Natural killer cell (primary cell): ENCODE measurements around the gene HP. TPM values are rescaled to one million over a fixed set of nuclear protein-coding genes. Genes with fewer than 3 reads are reported as not detected.
"Not testable (repeated sequence)": the region's sequence is repeated elsewhere in the genome, so short reads cannot be mapped to it uniquely, and the experiment has no call there.

Experiments used
- ATAC-seq, 3 donors: fragments of 150-1000 bp in 2 of 3; fragments of 200-7000 bp in 1 of 3; cut with Tn5 transposase; 1 replicate in 1 of 3; 2 replicates in 2 of 3; pipeline ENCODE4 v1.10.0; 2021; ENCODE audit warnings: mild to moderate bottlenecking in 2 of 3, moderate library complexity in 2 of 3
- DNase-seq, 2 donors: peaks; one replicate each; pipeline versions ENCODE4 v3.0.0 to v3.0.0-alpha.2; 2013 to 2021; ENCODE audit warnings: mixed read lengths in 1 of 2
- H3K27ac ChIP-seq: one replicate; pipeline ENCODE4 v1.5.1; 2013; ENCODE audit warnings: mild to moderate bottlenecking, low read length
- H3K27me3 ChIP-seq: one replicate; pipeline ENCODE4 v1.6.1; 2013; ENCODE audit warnings: low read length; ENCODE audit not compliant: control insufficient read depth, insufficient read depth
- H3K36me3 ChIP-seq: one replicate; pipeline ENCODE4 v1.6.1; 2013; ENCODE audit warnings: low read length; ENCODE audit not compliant: control insufficient read depth, insufficient read depth
- H3K4me1 ChIP-seq: one replicate; pipeline ENCODE4 v1.6.1; 2013; ENCODE audit warnings: low read length; ENCODE audit not compliant: control insufficient read depth, insufficient read depth
- H3K4me3 ChIP-seq: one replicate; pipeline ENCODE4 v1.5.1; 2013; ENCODE audit warnings: low read length
- H3K9me3 ChIP-seq: one replicate; pipeline ENCODE4 v1.6.1; 2013; ENCODE audit warnings: low read length; ENCODE audit not compliant: control insufficient read depth, insufficient read depth
- H3K27ac Mint-ChIP-seq, 2 donors: one replicate each; pipeline ENCODE4 v1.8.0; 2022; ENCODE audit warnings: mild to moderate bottlenecking in 2 of 2, mixed read lengths in 2 of 2, moderate library complexity in 1 of 2
- H3K27me3 Mint-ChIP-seq, 2 donors: one replicate each; pipeline ENCODE4 v1.8.0; 2022; ENCODE audit warnings: low read depth in 2 of 2, mixed read lengths in 2 of 2
- H3K36me3 Mint-ChIP-seq: one replicate; pipeline ENCODE4 v1.8.0; 2022; ENCODE audit warnings: mixed read lengths
- H3K4me1 Mint-ChIP-seq, 2 donors: one replicate each; pipeline ENCODE4 v1.8.0; 2022; ENCODE audit warnings: mixed read lengths in 2 of 2
- H3K4me3 Mint-ChIP-seq: one replicate; pipeline ENCODE4 v1.8.0; 2022; ENCODE audit warnings: mild to moderate bottlenecking, moderate library complexity, mixed read lengths
- H3K9me3 Mint-ChIP-seq, 2 donors: one replicate each; pipeline ENCODE4 v1.8.0; 2022; ENCODE audit warnings: mixed read lengths in 2 of 2
- WGBS: methylation state at CpG from one replicate; pipeline ENCODE4 v1.1.7; 2013; ENCODE audit warnings: missing lambda C conversion rate; ENCODE audit not compliant: insufficient coverage; 5-methylcytosine and 5-hydroxymethylcytosine counted together
- intact Hi-C: fragments of 100-400 bp; cut with micrococcal nuclease; formaldehyde crosslinking; loops from one replicate; pipeline ENCODE4 v1.14.2; 2022
- total RNA-seq, 4 donors: library from RNA; stranded (reverse); fragments of 120-200 nt in 1 of 4; gene quantifications; one replicate each; pipeline versions ENCODE4 v1.2.3 to v1.2.4, GENCODE V29; 2013 to 2022
- TF ChIP-seq, protein P1 (sequence below): fragments of 200-600 bp; IDR thresholded peaks from one replicate; pipeline ENCODE4 v1.8.0; 2022; ENCODE audit warnings: antibody characterized with exemption

Gene HP
- total RNA-seq, 3 donors from 2014 or later (not counting 1 experiment from before 2014, with no cell fraction given): 0.32 to 2.1 TPM; not detected in 1

DNA sequence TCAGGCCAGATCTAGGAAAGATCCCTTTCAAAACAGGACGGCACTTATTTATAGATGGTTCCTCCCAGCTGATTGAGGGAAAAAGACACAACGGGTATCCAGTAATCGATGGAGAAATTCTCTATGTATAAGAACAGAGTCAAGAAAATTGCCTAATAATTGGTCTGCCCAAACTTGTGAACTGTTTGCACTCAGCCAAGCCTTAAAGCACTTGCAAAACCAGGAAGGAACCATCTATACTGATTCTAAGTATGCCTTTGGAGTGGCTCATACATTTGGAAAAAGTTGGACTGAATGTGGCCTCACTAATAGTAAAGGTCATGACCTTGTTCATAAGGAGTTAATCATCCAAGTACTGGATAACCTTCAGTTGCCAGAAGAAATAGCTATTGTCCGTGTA lies 14.6 kb downstream of the HP start:
- H3K27me3 ChIP-seq: no peaks in the 10 kb centered on the region
- DNase-seq: no peak
- WGBS: 95% methylated on average over 4 of the region's 4 CpGs
- no peak for ATAC-seq
- no peak overlapping the region for H3K4me3 ChIP-seq
- no peaks in the 10 kb centered on the region for H3K27me3 Mint-ChIP-seq
- TF ChIP-seq, protein P1, sequence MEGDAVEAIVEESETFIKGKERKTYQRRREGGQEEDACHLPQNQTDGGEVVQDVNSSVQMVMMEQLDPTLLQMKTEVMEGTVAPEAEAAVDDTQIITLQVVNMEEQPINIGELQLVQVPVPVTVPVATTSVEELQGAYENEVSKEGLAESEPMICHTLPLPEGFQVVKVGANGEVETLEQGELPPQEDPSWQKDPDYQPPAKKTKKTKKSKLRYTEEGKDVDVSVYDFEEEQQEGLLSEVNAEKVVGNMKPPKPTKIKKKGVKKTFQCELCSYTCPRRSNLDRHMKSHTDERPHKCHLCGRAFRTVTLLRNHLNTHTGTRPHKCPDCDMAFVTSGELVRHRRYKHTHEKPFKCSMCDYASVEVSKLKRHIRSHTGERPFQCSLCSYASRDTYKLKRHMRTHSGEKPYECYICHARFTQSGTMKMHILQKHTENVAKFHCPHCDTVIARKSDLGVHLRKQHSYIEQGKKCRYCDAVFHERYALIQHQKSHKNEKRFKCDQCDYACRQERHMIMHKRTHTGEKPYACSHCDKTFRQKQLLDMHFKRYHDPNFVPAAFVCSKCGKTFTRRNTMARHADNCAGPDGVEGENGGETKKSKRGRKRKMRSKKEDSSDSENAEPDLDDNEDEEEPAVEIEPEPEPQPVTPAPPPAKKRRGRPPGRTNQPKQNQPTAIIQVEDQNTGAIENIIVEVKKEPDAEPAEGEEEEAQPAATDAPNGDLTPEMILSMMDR: no peak
- no peaks in the 10 kb centered on the region for H3K36me3 ChIP-seq
- no peaks in the 10 kb centered on the region for H3K4me1 Mint-ChIP-seq
- intact Hi-C loops: no loop called here
- no peaks in the 10 kb centered on the region for H3K9me3 Mint-ChIP-seq
- no peaks in the 10 kb centered on the region for H3K4me1 ChIP-seq
- H3K9me3 ChIP-seq: no peaks in the 10 kb centered on the region
- no peak overlapping the region for H3K27ac ChIP-seq
- H3K27ac Mint-ChIP-seq: no peak overlapping the region
- H3K36me3 Mint-ChIP-seq: no peaks in the 10 kb centered on the region
- H3K4me3 Mint-ChIP-seq: no peak overlapping the region

DNA sequence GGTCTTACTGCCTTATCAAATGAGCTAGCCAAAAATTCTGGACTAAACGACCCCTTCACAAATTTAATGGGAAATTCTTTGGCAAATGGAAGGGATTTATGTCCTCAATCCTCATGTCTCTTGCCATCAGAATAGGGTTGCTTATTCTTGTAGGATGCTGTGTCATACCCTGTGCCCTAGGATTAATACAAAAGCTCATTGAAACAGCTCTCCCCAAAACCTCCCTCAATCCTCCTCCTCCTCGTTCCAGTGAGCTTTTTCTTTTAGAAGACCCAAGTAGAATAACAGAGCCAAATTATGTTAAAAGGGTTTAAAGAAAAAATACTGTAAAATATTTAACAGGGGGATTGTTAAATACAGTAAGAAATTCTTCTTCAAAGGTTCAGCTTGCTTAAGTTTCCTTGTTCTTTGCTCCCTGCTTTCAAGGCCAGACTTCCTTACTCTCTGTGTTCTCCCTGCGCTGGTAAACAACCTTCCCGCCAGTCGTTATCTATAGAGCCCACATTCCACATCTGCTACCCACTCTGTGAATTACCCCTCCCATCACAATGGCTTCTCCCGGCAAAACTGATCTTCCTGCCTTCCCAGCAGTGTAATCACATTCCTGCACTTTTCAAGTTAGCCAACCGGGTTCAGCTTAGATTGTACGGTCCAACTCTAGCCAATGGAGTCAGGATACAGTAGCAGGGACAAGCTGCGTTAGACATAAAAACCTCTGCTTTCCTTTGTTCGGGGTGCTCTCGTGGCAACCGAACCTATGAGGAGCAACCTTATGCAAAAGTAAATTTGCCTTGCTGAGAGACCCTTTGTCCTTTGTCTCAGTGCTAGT lies 18.4 kb downstream of the HP start:
- ATAC-seq (no peak), DNase-seq (no peak)
- intact Hi-C loops: no loop called here
- no peaks in the 10 kb centered on the region for H3K36me3 Mint-ChIP-seq
- Histone ChIP-seq H3K9me3 (no peaks in the 10 kb centered on the region), H3K27me3 (no peaks in the 10 kb centered on the region), H3K36me3 (no peaks in the 10 kb centered on the region), H3K4me3 (no peak overlapping the region), H3K4me1 (no peaks in the 10 kb centered on the region), H3K27ac (no peak overlapping the region)
- no peaks in the 10 kb centered on the region for H3K9me3 Mint-ChIP-seq
- H3K27ac Mint-ChIP-seq: no peak overlapping the region
- WGBS: 91% methylated on average over 10 of the region's 12 CpGs
- TF ChIP-seq, protein P1: no peak
- no peaks in the 10 kb centered on the region for H3K27me3 Mint-ChIP-seq
- H3K4me3 Mint-ChIP-seq: no peak overlapping the region
- no peaks in the 10 kb centered on the region for H3K4me1 Mint-ChIP-seq

DNA sequence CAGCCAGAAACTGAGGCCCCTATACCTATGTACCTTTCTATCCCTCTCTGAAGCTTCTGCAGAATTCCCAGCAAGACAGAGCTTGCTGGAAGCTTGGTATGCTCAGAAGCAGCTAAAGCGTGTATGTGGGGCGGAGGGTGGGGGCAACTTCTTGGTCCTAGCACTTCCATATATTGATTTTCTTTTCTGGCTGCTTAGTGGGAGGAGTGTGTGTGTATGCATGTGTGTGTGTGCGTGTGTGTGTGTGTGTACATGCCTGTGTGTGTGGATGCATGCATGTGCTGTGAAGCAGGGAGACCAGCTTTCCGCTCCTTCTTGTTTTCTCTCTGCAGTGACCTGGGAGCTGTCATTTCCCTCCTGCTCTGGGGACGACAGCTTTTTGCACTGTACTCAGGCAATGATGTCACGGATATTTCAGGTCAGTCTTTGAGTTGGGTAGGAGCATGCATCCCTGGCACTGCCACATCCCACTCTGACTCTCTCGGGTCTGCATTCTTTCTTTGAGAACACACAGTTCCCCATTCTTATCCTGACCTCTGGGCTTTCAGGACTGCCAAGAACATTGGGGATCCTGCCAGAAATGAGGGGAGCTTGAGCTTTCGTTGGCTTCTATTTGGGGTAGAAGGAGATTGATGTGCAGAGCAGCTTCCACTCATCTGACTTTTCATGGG lies 19.4 kb downstream of the HP start:
- no peaks in the 10 kb centered on the region for H3K36me3 Mint-ChIP-seq
- intact Hi-C loops: no loop called here
- DNase-seq (no peak), ATAC-seq (no peak)
- Histone ChIP-seq H3K4me3 (no peak overlapping the region), H3K27ac (no peak overlapping the region), H3K36me3 (no peaks in the 10 kb centered on the region), H3K27me3 (no peaks in the 10 kb centered on the region), H3K9me3 (no peaks in the 10 kb centered on the region), H3K4me1 (no peaks in the 10 kb centered on the region)
- no peaks in the 10 kb centered on the region for H3K4me1 Mint-ChIP-seq
- TF ChIP-seq, protein P1: no peak
- WGBS: 92% methylated on average over 8 of the region's 8 CpGs
- no peaks in the 10 kb centered on the region for H3K27me3 Mint-ChIP-seq
- no peak overlapping the region for H3K27ac Mint-ChIP-seq
- H3K4me3 Mint-ChIP-seq: no peak overlapping the region
- H3K9me3 Mint-ChIP-seq: no peaks in the 10 kb centered on the region

DNA sequence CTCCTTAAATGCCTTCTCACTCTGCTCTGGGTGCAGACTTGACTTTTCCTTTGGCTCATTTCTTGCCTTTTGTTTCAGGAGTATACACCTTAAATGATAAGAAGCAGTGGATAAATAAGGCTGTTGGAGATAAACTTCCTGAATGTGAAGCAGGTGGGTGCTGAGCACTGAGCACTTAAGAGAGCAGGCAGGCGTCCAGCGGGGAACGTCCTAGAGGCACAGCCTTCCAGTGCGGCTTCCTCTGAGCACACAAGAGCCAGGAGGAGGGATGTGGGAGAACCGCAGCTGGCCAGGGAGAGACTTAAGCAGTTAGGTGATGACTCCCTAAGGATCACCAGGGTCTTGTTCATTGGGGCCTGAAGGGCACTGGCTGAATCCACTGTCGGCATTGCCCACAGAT lies 20.8 kb downstream of the HP start:
- H3K4me3 Mint-ChIP-seq, H3K4me1 Mint-ChIP-seq, H3K27ac Mint-ChIP-seq, H3K9me3 Mint-ChIP-seq, H3K27me3 ChIP-seq, intact Hi-C loops, H3K9me3 ChIP-seq, H3K4me1 ChIP-seq, ATAC-seq, H3K27ac ChIP-seq, H3K27me3 Mint-ChIP-seq, H3K36me3 ChIP-seq, H3K4me3 ChIP-seq, DNase-seq, H3K36me3 Mint-ChIP-seq: not testable (repeated sequence)
- 100% methylated on average over 2 of the region's 6 CpGs for WGBS

DNA sequence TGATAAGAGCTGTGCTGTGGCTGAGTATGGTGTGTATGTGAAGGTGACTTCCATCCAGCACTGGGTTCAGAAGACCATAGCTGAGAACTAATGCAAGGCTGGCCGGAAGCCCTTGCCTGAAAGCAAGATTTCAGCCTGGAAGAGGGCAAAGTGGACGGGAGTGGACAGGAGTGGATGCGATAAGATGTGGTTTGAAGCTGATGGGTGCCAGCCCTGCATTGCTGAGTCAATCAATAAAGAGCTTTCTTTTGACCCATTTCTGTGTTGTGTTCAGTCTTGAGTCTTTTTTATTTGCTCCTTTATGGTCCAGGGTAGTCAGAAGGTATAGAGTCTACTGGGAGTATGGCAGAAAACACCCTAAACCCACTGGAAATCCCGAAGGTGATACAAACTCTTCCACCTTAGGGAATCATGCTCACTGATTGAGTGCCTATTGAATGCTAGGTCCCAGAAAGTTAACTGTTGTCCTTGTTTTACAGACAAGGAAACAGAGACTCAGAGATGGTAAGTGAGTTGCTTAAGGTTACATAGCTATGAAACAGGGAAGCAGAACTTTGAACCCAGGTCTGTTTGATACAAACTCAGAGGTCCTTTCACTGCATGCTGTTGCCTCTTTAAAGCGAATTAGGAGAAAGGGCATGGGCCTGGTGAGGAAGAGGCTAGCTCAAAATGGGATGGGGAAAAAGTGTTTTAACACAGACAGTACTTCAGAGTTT lies 22.8 kb downstream of the HP start:
- WGBS: 100% methylated on average over 1 of the region's 5 CpGs
- H3K27ac ChIP-seq, H3K27me3 Mint-ChIP-seq, H3K27me3 ChIP-seq, H3K4me1 Mint-ChIP-seq, intact Hi-C loops, H3K27ac Mint-ChIP-seq, H3K4me3 Mint-ChIP-seq, ATAC-seq, H3K36me3 Mint-ChIP-seq, H3K9me3 ChIP-seq, H3K9me3 Mint-ChIP-seq, DNase-seq, H3K4me3 ChIP-seq, H3K4me1 ChIP-seq, H3K36me3 ChIP-seq: not testable (repeated sequence)
